Heart right ventricle (tissue), 16 donors: ENCODE data around the gene ANKRD17. TPM values are rescaled to one million over a fixed set of nuclear protein-coding genes. Genes with fewer than 3 reads are reported as not detected.

ENCODE experiments used
- ATAC-seq, 8 donors: fragments of 200-7000 bp; cut with Tn5 transposase; one replicate each; pipeline ENCODE4 v1.9.1; 2020; ENCODE audit warnings: mild to moderate bottlenecking in 8 of 8, moderate library complexity in 8 of 8, moderate number of reproducible peaks in 1 of 8
- DNase-seq, 2 donors: peaks; one replicate each; pipeline ENCODE4 v3.0.0-alpha.2; 2020
- H3K27ac ChIP-seq, 10 donors: fragments of 200-600 bp; sonication (generic) in 2 of 10; one replicate each; pipeline versions ENCODE4 v1.5.0 to v1.8.0; 2020 to 2022; ENCODE audit warnings: mild to moderate bottlenecking in 3 of 10
- H3K27me3 ChIP-seq, 7 donors: fragments of 200-600 bp; one replicate each; pipeline ENCODE4 v1.8.0; 2021 to 2022; ENCODE audit warnings: mild to moderate bottlenecking in 2 of 7
- H3K36me3 ChIP-seq, 9 donors: fragments of 200-600 bp; sonication (generic) in 1 of 9; one replicate each; pipeline versions ENCODE4 v1.5.0 to v1.8.0; 2020 to 2022; ENCODE audit warnings: mild to moderate bottlenecking in 2 of 9
- H3K4me1 ChIP-seq, 9 donors: fragments of 200-600 bp; sonication (generic) in 1 of 9; one replicate each; pipeline versions ENCODE4 v1.5.0 to v1.8.0; 2020 to 2022; ENCODE audit warnings: mild to moderate bottlenecking in 4 of 9
- H3K4me3 ChIP-seq, 10 donors: fragments of 200-600 bp; sonication (generic) in 2 of 10; one replicate each; pipeline versions ENCODE4 v1.5.0 to v1.8.0; 2020 to 2022; ENCODE audit warnings: mild to moderate bottlenecking in 7 of 10, moderate library complexity in 2 of 10
- H3K9me3 ChIP-seq, 11 donors: fragments of 200-600 bp in 10 of 11; sonication (generic) in 2 of 11; one replicate each; pipeline versions ENCODE4 v1.5.0 to v1.8.0; 2013 to 2022; ENCODE audit warnings: mild to moderate bottlenecking in 2 of 11, control low read depth in 1 of 11, moderate library complexity in 1 of 11
- CTCF ChIP-seq, 9 donors: fragments of 200-600 bp; sonication (generic) in 2 of 9; IDR thresholded peaks; one replicate each; pipeline versions ENCODE4 v1.5.0 to v1.8.0; 2021 to 2022; ENCODE audit warnings: antibody characterized with exemption in 9 of 9, mild to moderate bottlenecking in 5 of 9, moderate library complexity in 1 of 9
- WGBS, 2 donors: extraction: QIAGEN DNeasy Blood & Tissue Kit; methylation state at CpG; one replicate each; pipeline ENCODE4 v1.1.7; 2013; ENCODE audit warnings: inconsistent platforms in 1 of 2; 5-methylcytosine and 5-hydroxymethylcytosine counted together
- intact Hi-C, 10 donors: fragments of 100-400 bp; cut with DNase I; formaldehyde crosslinking; loops; one replicate each; pipeline versions ENCODE4 v1.11.1 to v1.14.2; 2022
- polyA plus RNA-seq, 2 donors: library from polyadenylated mRNA; stranded (reverse); fragments of 200-250 nt; gene quantifications; one replicate each; pipeline ENCODE4 v1.2.3, GENCODE V29; 2013
- total RNA-seq, 10 donors: library from RNA; stranded (reverse); fragmentation: NEBNext Ultra II Directional in 3 of 10; extraction: Animal tissue kit (Norgen Biotek cat#: 25700) in 3 of 10; gene quantifications; one replicate each; pipeline versions ENCODE4 v1.2.1 to v1.2.4, GENCODE V29; 2021 to 2023
- donor health status: Arrhythmogenic right ventricular cardiomyopathy.
- donor health status: ischemic (EF 13 %, LVEDD 7.1; RV severe dilation, severe dysfunction).
- donor health status: healthy with polysubstance abuse.
- donor health status: DM: no; HTN: yes; CAD: no.
- donor health status: DM: no; HTN: no; CAD: no.
- donor health status: ischemic (EF 25% LVEDD 6.9; RV normal size, moderate dysfunction).
- donor health status: ischemic (EF 25% LVEDD 5.7; RV mildly dilated, moderate dysfunction).
- donor health status: healthy.
- donor health status: DM: yes; HTN: yes; CAD: no.
- donor health status: Ischemic cardiomyopathy.
- donor health status: ischemic (EF 35%, LVEDD 5.7; RV mildly dilated, moderate dysfunction).
- donor health status: nonischemic (EF 11% LVEDD 7.7; RV severe dilation, severe dysfunction).
- donor health status: DM: yes; HTN: yes; CAD: no.
- donor health status: PGD.
- donor health status: ischemic (EF 29% LVEDD 5.4; RV normal size, mild dysfunction).
- donor health status: nonischemic (EF 23%, LVEDD 6.1; RV moderate dilation, normal function).

ANKRD17 gene
- total and polyA plus RNA-seq, 12 donors, result 13.5 to 71.7 (median 60.4) TPM

- peaks cover 0 to 96% (median 24%) of the 10 kb centered on the region in 9 donors for H3K36me3 ChIP-seq
- H3K9me3 ChIP-seq, result no peaks in the 10 kb centered on the region
- 97 to 99% methylated on average over 3 of the region's 3 CpGs for WGBS, 2 donors
- DNase-seq (no peak), ATAC-seq (no peak)
- H3K27me3 ChIP-seq, result no peaks in the 10 kb centered on the region
- H3K27ac ChIP-seq, result no peak overlapping the region
- intact Hi-C loops, result no loop called here
- H3K4me1 ChIP-seq, result no peaks in the 10 kb centered on the region
- no peak for TF ChIP-seq CTCF (IDR thresholded peaks at IDR 0.05)
- no peak overlapping the region for H3K4me3 ChIP-seq
These were observed 102.2 kb downstream of the ANKRD17 start for GRCh38 chr4:73156394-73156793.

- Histone ChIP-seq H3K4me1 (no peaks in the 10 kb centered on the region), H3K36me3 (peaks cover 0 to 100% (median 36%) of the 10 kb centered on the region in 9 donors), H3K27ac (no peak overlapping the region), H3K4me3 (no peak overlapping the region), H3K9me3 (no peaks in the 10 kb centered on the region), H3K27me3 (no peaks in the 10 kb centered on the region)
- ATAC-seq (no peak), DNase-seq (no peak)
- intact Hi-C loops, result loop anchor here in 1 of 10 donors (5.0 kb wide), 1 partner anchor 104 kb away; the partner anchor contains the start of gene ANKRD17
- 95% methylated on average over 1 of the region's 1 CpG for WGBS, 2 donors
- TF ChIP-seq CTCF (IDR thresholded peaks at IDR 0.05), result no peak
These were observed 105.7 kb downstream of the ANKRD17 start for GRCh38 chr4:73152893-73153292.

- Histone ChIP-seq H3K36me3 (peaks cover 0 to 100% (median 58%) of the 10 kb centered on the region in 9 donors), H3K9me3 (no peaks in the 10 kb centered on the region), H3K4me1 (peaks cover 0 to 6% (median 0%) of the 10 kb centered on the region in 9 donors), H3K4me3 (no peak overlapping the region), H3K27ac (no peak overlapping the region), H3K27me3 (no peaks in the 10 kb centered on the region)
- 96% methylated on average over 4 of the region's 4 CpGs for WGBS, 2 donors
- DNase-seq, result no peak
- peak in 7 of 9 donors; percentile 7 to 49 (median 19) for TF ChIP-seq CTCF (IDR thresholded peaks at IDR 0.05)
- intact Hi-C loops, result loop anchor here in 3 of 10 donors (5.0 to 10.0 kb wide), 2 partner anchors 48 to 114 kb away; partner anchors contain the start of gene ANKRD17 (in 1 of the 3)
- ATAC-seq, result no peak
These were observed 115.5 kb downstream of the ANKRD17 start for GRCh38 chr4:73142995-73143547.

GRCh38 chr4:73139991-73140390, 118.6 kb downstream of the ANKRD17 start:
- Histone ChIP-seq H3K36me3 (peaks cover 0 to 100% (median 62%) of the 10 kb centered on the region in 9 donors), H3K4me1 (peaks cover 0 to 6% (median 0%) of the 10 kb centered on the region in 9 donors), H3K27ac (no peak overlapping the region), H3K4me3 (no peak overlapping the region), H3K27me3 (no peaks in the 10 kb centered on the region), H3K9me3 (no peaks in the 10 kb centered on the region)
- TF ChIP-seq CTCF (IDR thresholded peaks at IDR 0.05), result no peak
- ATAC-seq (no peak), DNase-seq (no peak)
- WGBS, 2 donors, result 93% methylated on average over 2 of the region's 2 CpGs
- intact Hi-C loops, result loop anchor here in 4 of 10 donors (5.0 to 10.0 kb wide), 4 partner anchors 45 to 117 kb away; partner anchors contain the start of gene ANKRD17 (in 3 of the 4)
